ENCODE measurements around the gene TOP1.

TOP1 gene

GRCh38 chr20:41172296-41173140 is 143.9 kb downstream of the TOP1 start:
- DNase-seq: no peak

DNA sequence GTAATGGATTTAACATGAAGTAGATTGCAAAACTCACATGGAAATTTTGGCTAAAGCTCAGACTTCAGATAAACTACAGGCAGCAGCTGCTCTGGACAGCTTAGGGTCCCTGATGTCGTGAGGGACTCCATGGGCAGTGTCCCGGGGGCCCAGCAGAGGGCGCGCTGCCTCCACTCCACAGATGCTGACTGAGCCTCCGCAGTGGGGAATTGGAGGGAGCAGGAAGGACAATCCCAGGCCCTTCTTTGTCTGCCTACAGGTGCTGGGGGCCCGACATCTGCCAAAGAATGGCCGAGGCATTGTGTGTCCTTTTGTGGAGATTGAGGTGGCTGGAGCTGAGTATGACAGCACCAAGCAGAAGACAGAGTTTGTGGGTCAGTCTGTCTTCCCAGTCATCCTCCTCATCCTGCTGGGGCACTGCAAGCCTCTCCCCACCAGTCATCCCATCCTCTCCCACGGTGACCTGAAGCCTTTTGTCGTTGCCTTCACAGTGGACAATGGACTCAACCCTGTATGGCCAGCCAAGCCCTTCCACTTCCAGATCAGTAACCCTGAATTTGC is 144.6 kb downstream of the TOP1 start:
- peak; percentile 40 for DNase-seq

DNA sequence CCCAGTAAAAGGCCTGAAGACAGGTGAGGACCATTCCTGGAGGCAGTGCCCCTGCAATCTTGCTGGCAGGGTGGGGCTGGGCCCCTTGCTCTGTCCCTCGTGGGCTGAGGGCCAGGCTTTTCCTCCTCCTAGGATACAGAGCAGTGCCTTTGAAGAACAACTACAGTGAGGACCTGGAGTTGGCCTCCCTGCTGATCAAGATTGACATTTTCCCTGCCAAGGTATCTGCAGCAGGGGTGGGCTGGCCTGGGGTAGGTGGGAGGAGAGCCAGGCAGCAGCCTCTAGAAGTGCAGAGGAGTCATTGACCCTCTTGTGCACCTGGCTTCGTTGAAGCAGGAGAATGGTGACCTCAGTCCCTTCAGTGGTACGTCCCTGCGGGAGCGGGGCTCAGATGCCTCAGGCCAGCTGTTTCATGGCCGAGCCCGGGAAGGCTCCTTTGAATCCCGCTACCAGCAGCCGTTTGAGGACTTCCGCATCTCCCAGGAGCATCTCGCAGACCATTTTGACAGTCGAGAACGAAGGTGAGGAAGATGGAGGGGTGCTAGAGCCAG is 145.2 kb downstream of the TOP1 start:
- no peak for DNase-seq

Data from NCI-H1694 treated with DMSO at 0.1 percent for 48 hours (cell line).